ENCODE results near the gene SLC24A3. TPM values are rescaled to one million over a fixed set of nuclear protein-coding genes. Genes with fewer than 3 reads are reported as not detected.

The SLC24A3 gene
- total RNA-seq, 4 donors from 2014 or later: 12.9 to 49.8 (median 27.6) TPM

DNA sequence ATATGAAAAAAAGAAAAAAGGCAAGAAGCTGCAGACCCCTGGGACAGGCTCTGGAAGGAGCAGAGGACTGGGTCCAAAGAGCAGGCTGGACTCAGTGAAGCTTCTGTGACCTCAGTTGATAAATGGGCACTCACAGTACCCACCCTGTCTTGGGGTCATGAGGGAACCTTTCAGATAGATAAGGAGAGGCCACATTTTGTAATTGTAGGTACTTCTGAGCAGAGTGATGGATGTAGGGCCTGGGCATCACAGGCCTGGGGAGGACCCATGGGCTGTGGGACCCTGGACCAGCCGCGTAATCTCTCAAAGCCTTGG lies 79.3 kb downstream of the SLC24A3 start:
- Histone ChIP-seq H3K9me3 (no peaks in the 10 kb centered on the region), H3K27me3 (no peaks in the 10 kb centered on the region), H3K27ac (peak overlapping the region; percentile 46 to 75), H3K4me1 (peaks cover 0 to 11% of the 10 kb centered on the region in 2 donors), H3K4me3 (no peak overlapping the region), H3K36me3 (no peaks in the 10 kb centered on the region)
- DNase-seq: no peak
- TF ChIP-seq, protein P1, sequence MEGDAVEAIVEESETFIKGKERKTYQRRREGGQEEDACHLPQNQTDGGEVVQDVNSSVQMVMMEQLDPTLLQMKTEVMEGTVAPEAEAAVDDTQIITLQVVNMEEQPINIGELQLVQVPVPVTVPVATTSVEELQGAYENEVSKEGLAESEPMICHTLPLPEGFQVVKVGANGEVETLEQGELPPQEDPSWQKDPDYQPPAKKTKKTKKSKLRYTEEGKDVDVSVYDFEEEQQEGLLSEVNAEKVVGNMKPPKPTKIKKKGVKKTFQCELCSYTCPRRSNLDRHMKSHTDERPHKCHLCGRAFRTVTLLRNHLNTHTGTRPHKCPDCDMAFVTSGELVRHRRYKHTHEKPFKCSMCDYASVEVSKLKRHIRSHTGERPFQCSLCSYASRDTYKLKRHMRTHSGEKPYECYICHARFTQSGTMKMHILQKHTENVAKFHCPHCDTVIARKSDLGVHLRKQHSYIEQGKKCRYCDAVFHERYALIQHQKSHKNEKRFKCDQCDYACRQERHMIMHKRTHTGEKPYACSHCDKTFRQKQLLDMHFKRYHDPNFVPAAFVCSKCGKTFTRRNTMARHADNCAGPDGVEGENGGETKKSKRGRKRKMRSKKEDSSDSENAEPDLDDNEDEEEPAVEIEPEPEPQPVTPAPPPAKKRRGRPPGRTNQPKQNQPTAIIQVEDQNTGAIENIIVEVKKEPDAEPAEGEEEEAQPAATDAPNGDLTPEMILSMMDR (IDR thresholded peaks at IDR 0.05): no peak
- no peak for TF ChIP-seq POLR2A (IDR thresholded peaks at IDR 0.05)
- intact Hi-C loops (cut with DNase I; ENCODE audit: low total_unique reads): no loop called here

DNA sequence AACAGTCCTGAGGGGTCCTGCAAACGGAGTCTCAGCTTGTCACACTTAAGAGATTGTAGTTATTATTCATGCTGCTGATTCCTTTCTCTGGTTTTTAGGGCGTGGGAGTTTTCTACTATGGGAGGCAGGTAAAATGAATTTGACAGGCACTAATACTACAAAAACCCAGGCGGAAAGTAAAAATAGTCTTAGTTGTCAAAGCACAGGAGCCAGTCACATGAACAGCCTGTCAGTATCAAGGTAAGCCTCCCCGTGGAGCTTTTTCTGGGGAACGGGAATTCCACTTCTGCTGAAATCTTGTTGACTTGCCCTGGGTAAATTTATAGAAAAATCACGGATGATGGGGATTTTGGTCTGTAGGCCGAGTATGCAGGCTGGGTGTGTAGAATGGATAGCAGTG lies 79.8 kb downstream of the SLC24A3 start:
- intact Hi-C loops (cut with DNase I; ENCODE audit: low total_unique reads): no loop called here
- Histone ChIP-seq H3K4me3 (no peak overlapping the region), H3K36me3 (no peaks in the 10 kb centered on the region), H3K27me3 (no peaks in the 10 kb centered on the region), H3K27ac (no peak overlapping the region), H3K9me3 (no peaks in the 10 kb centered on the region), H3K4me1 (peaks cover 0 to 11% of the 10 kb centered on the region in 2 donors)
- DNase-seq: no peak
- no peak for TF ChIP-seq POLR2A (IDR thresholded peaks at IDR 0.05)

DNA sequence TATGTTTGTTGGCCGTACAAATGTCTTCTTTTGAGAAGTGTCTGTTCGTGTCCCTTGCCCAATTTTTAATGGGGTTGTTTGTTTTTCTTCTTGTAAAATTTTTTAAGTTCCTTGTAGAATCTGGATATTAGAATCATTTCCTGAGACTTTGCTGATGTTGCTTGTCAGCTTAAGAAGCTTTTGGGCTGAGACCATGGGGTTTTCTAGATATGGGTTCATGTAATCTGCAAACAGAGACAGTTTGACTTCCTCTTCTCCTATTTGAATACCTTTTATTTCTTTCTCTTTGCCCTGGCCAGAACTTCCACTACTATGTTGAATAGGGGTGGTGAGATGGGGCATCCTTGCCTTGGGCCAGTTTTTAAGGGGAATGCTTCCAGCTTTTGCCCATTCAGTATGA lies 82.6 kb downstream of the SLC24A3 start:
- Histone ChIP-seq H3K27me3 (no peaks in the 10 kb centered on the region), H3K4me3 (no peak overlapping the region), H3K4me1 (peaks cover 0 to 11% of the 10 kb centered on the region in 2 donors), H3K27ac (no peak overlapping the region), H3K36me3 (no peaks in the 10 kb centered on the region), H3K9me3 (no peaks in the 10 kb centered on the region)
- no peak for DNase-seq
- TF ChIP-seq, protein P1 (IDR thresholded peaks at IDR 0.05): no peak
- TF ChIP-seq POLR2A (IDR thresholded peaks at IDR 0.05): no peak
- intact Hi-C loops (cut with DNase I; ENCODE audit: low total_unique reads): no loop called here

DNA sequence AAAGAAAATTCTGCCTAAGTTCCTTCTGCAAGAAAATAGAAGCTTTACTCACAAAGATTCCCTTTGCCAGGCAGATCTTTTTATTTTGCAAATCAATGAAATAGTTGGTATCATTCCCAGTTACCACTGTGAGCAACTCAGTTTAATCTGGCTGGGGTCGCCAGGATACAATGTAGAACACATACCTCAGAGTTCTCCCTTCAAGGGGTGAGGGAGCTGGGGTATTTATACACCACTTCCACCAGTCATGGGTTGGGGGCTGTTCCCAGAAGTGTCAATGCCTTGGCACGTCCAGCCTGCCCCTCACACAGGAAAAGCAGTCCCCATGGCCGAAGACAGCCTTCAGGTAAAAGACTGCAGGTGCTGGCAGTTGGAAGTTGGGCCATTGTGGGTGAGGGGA lies 86.2 kb downstream of the SLC24A3 start:
- TF ChIP-seq, protein P1 (IDR thresholded peaks at IDR 0.05): no peak
- no peak for TF ChIP-seq POLR2A (IDR thresholded peaks at IDR 0.05)
- intact Hi-C loops (cut with DNase I; ENCODE audit: low total_unique reads): no loop called here
- H3K27ac ChIP-seq: no peak overlapping the region
- no peaks in the 10 kb centered on the region for H3K36me3 ChIP-seq
- H3K9me3 ChIP-seq: no peaks in the 10 kb centered on the region
- no peak overlapping the region for H3K4me3 ChIP-seq
- DNase-seq: no peak
- H3K4me1 ChIP-seq: no peaks in the 10 kb centered on the region
- H3K27me3 ChIP-seq: no peaks in the 10 kb centered on the region

DNA sequence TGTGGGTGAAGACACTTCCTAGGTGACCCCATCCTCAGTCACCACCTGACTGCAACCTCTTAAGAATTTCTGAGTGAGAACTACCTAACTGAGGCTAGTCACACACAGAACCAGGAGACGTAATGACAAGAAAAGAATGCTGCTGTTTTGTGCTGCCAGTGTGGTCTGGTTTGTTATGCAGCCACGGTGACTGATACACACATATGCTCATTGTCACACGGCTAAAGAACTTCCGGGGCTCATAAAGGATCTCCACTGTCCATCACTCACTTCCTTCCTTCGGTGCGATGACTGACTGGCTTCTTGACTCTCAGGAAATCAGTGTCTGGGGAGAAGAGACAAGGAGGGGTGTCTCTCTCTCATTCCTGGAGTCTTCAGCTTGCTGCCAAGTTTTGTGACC lies 88.0 kb downstream of the SLC24A3 start:
- Histone ChIP-seq H3K9me3 (no peaks in the 10 kb centered on the region), H3K4me1 (no peaks in the 10 kb centered on the region), H3K36me3 (no peaks in the 10 kb centered on the region), H3K27me3 (no peaks in the 10 kb centered on the region), H3K27ac (no peak overlapping the region), H3K4me3 (no peak overlapping the region)
- DNase-seq: no peak
- TF ChIP-seq, protein P1 (IDR thresholded peaks at IDR 0.05): no peak
- TF ChIP-seq POLR2A (IDR thresholded peaks at IDR 0.05): no peak
- intact Hi-C loops (cut with DNase I; ENCODE audit: low total_unique reads): no loop called here

DNA sequence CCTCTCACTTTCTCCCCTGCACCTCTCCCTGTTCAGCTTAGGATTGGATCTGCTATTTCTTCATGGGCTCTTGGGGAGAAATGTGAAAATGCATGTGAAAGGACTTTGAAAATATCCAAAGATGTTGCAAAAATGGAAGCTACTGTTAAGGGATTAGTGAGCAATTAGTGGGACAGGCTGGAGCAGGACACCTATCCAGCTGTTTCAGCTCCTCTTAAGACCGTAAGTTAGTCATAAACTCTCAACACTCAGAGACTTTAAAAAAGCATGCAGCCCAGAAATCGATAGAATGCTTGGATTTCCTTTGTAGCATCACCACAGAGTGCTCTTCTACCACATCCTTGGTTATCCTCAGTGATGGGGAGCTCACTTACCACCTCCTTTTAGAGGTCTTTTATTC lies 88.7 kb downstream of the SLC24A3 start:
- H3K9me3 ChIP-seq: no peaks in the 10 kb centered on the region

More for the DNA sequence above, 88.7 kb downstream of the SLC24A3 start:
- Histone ChIP-seq H3K36me3 (no peaks in the 10 kb centered on the region), H3K4me3 (no peak overlapping the region), H3K27ac (no peak overlapping the region), H3K27me3 (no peaks in the 10 kb centered on the region), H3K4me1 (no peaks in the 10 kb centered on the region)
- DNase-seq: no peak
- intact Hi-C loops (cut with DNase I; ENCODE audit: low total_unique reads): no loop called here
- TF ChIP-seq POLR2A (IDR thresholded peaks at IDR 0.05): no peak
- TF ChIP-seq, protein P1 (IDR thresholded peaks at IDR 0.05): no peak
